ENCODE measurements around the gene NFAM1.

- no peak for TF ChIP-seq CTCF (IDR thresholded peaks at IDR 0.05; ENCODE audit: poor library complexity)
- no peak for TF ChIP-seq EZH2 (IDR thresholded peaks at IDR 0.05; ENCODE audit: borderline replicate concordance)
- TF ChIP-seq EZH2phosphoT487 (IDR thresholded peaks at IDR 0.05; ENCODE audit: low read depth, severe bottlenecking, unreplicated experiment): no peak
Observed at GRCh38 chr22:42446151-42446550, 13.9 kb upstream of the NFAM1 start.
